ENCODE data around the gene DTWD1.
"Not testable (repeated sequence)": the region's sequence is repeated elsewhere in the genome, so short reads cannot be mapped to it uniquely, and the experiment has no call there.

DTWD1 gene

DNA sequence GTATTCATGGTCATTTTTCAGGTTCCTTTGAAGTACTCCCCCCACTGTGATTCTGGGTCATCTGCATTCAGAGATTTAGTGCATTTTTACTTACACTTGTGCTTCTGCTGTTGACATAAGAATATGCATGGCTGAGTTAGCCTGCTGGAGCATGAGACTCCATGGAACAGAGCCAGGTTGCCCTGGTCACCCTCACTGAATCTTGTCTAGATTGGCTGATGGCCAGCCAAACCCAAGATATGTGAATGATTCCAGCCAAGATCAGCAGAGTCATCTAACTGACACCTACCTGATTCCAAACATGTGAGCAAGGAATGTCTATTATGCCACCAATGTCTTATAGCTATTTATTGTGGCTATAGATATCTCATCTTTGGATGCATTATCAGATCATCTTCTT is 25.1 kb downstream of the DTWD1 start:
- Histone ChIP-seq H3K27me3 (ENCODE audit: control insufficient read depth, insufficient read depth, low read length) (no peaks in the 10 kb centered on the region), H3K9me3 (ENCODE audit: control insufficient read depth, insufficient read depth, low read length) (no peaks in the 10 kb centered on the region), H3K9ac (ENCODE audit: low read depth, low read length) (no peak overlapping the region), H3K4me3 (ENCODE audit: low read depth, low read length) (no peak overlapping the region), H3K27ac (ENCODE audit: low read depth, low read length) (no peak overlapping the region), H3K4me1 (ENCODE audit: control insufficient read depth, insufficient read depth, low read length) (peaks cover 15% of the 10 kb centered on the region), H3K36me3 (ENCODE audit: control insufficient read depth, insufficient read depth, low read length) (peaks cover 4% of the 10 kb centered on the region)

DNA sequence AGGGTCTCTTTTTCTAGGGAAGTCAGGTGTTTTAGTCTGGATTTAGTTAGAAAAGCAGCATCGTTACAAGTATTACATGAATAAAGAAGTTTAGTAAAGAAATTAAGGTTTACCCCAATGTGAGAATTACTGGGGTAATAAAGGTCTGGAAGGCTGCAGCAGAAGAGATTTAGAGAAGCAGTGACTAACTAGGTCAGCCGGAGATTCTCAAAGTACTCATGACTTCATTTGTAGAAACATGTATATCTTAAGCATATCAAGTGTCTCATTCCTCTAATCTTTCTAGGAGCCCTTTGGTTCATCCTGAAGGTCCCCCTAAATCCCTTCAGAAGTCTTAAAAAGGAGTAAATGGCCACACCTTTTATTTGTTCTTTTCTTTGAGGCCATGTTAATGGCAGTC is 26.0 kb downstream of the DTWD1 start:
- peaks cover 15% of the 10 kb centered on the region for H3K4me1 ChIP-seq (ENCODE audit: control insufficient read depth, insufficient read depth, low read length)
- peaks cover 4% of the 10 kb centered on the region for H3K36me3 ChIP-seq (ENCODE audit: control insufficient read depth, insufficient read depth, low read length)
- no peaks in the 10 kb centered on the region for H3K9me3 ChIP-seq (ENCODE audit: control insufficient read depth, insufficient read depth, low read length)
- H3K27ac ChIP-seq (ENCODE audit: low read depth, low read length) = no peak overlapping the region
- no peak overlapping the region for H3K9ac ChIP-seq (ENCODE audit: low read depth, low read length)
- H3K4me3 ChIP-seq (ENCODE audit: low read depth, low read length) = no peak overlapping the region
- no peaks in the 10 kb centered on the region for H3K27me3 ChIP-seq (ENCODE audit: control insufficient read depth, insufficient read depth, low read length)

DNA sequence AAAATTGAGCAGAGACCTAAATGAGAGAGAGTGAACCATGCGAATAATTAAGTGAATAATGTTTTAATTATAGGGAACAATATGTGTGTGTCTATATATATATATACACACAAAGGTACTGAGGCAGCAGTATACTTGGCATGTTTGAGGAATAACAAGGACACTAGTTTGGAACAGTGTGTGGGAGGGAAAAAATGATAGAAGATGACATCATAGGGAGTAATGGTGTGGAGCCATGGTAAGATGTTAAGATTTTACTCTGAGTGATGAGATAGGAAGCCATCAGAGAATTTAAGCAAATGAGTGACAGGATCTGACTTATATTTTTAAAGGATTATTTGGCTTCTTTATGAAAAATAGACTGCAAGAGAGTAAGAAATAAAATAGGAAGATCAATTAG is 29.1 kb downstream of the DTWD1 start:
- Histone ChIP-seq H3K9me3 (ENCODE audit: control insufficient read depth, insufficient read depth, low read length) (peaks cover 14% of the 10 kb centered on the region), H3K9ac (ENCODE audit: low read depth, low read length) (no peak overlapping the region), H3K4me3 (ENCODE audit: low read depth, low read length) (no peak overlapping the region), H3K27ac (ENCODE audit: low read depth, low read length) (no peak overlapping the region), H3K27me3 (ENCODE audit: control insufficient read depth, insufficient read depth, low read length) (no peaks in the 10 kb centered on the region), H3K36me3 (ENCODE audit: control insufficient read depth, insufficient read depth, low read length) (no peaks in the 10 kb centered on the region), H3K4me1 (ENCODE audit: control insufficient read depth, insufficient read depth, low read length) (0 out of 2 replicates have a peak, but pooled peaks cover 1% of the 10 kb centered on the region)

DNA sequence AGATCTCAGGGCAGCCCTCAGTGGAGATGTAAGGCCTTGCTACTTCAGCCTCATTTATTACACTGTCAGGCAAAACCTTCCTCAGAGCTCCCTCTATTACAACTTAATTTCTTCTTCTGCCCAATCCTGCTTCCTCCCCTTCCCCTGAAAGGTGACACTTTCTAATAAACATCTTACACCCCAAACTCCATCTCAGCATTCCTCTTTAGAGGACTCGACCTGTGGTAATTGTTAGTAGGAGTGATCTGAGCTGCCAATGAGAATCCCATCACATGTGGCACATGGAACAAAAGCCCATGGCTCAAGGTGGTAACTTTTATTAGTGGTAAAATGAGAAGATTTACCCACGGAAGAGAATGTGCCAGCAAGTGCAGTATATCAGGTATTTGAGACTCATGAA is 29.8 kb downstream of the DTWD1 start:
- no peaks in the 10 kb centered on the region for H3K36me3 ChIP-seq (ENCODE audit: control insufficient read depth, insufficient read depth, low read length)
- H3K27ac ChIP-seq (ENCODE audit: low read depth, low read length) = no peak overlapping the region
- no peaks in the 10 kb centered on the region for H3K27me3 ChIP-seq (ENCODE audit: control insufficient read depth, insufficient read depth, low read length)
- no peak overlapping the region for H3K4me3 ChIP-seq (ENCODE audit: low read depth, low read length)
- peaks cover 14% of the 10 kb centered on the region for H3K9me3 ChIP-seq (ENCODE audit: control insufficient read depth, insufficient read depth, low read length)
- H3K9ac ChIP-seq (ENCODE audit: low read depth, low read length) = no peak overlapping the region
- H3K4me1 ChIP-seq (ENCODE audit: control insufficient read depth, insufficient read depth, low read length) = no peaks in the 10 kb centered on the region

DNA sequence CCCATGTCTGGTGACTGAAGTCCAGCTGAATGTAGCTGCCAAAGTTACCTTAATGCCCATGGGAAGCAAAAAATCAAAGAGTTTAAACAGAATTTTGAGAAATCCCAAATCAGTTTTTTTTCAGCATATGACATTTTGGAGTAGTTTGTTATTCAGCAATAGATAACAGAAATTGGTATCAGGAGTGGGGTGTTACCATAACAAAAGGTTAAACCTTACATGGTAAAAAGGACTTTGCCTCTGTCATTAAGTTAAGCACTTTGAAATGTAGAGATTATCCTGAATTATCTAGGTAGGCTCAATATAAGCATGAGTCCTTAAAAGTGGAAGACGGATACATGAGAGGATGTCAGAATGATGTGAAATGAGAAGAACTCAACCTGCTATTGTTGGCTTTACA is 32.1 kb downstream of the DTWD1 start:
- H3K36me3 ChIP-seq (ENCODE audit: control insufficient read depth, insufficient read depth, low read length) = no peaks in the 10 kb centered on the region
- no peaks in the 10 kb centered on the region for H3K27me3 ChIP-seq (ENCODE audit: control insufficient read depth, insufficient read depth, low read length)
- H3K9me3 ChIP-seq (ENCODE audit: control insufficient read depth, insufficient read depth, low read length) = peaks cover 14% of the 10 kb centered on the region
- no peak overlapping the region for H3K27ac ChIP-seq (ENCODE audit: low read depth, low read length)
- H3K4me3 ChIP-seq (ENCODE audit: low read depth, low read length) = no peak overlapping the region
- no peaks in the 10 kb centered on the region for H3K4me1 ChIP-seq (ENCODE audit: control insufficient read depth, insufficient read depth, low read length)
- H3K9ac ChIP-seq (ENCODE audit: low read depth, low read length) = no peak overlapping the region

DNA sequence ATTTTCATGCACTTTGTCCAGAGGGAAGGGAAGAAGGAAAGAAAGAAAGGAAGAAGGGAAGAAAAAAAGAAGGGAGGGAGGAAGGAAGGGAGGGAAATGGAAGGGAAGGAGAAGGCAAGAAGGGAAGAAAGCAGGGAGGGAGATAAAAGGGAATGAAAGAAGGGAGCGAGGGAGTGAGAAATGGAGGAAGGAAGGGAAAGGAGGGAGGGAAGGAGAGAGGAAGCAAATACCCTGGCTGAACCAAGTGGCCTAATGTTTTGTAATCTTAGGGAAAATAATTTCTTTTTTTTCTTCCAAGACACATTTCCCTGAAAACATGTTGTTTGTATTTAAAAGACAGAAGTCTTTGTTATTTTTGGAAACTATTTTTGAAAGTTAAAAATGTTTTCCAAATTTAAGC is 35.9 kb downstream of the DTWD1 start:
- Histone ChIP-seq H3K27me3 (ENCODE audit: control insufficient read depth, insufficient read depth, low read length) (no peaks in the 10 kb centered on the region), H3K9ac (ENCODE audit: low read depth, low read length) (no peak overlapping the region), H3K9me3 (ENCODE audit: control insufficient read depth, insufficient read depth, low read length) (peaks cover 14% of the 10 kb centered on the region), H3K27ac (ENCODE audit: low read depth, low read length) (no peak overlapping the region), H3K4me3 (ENCODE audit: low read depth, low read length) (no peak overlapping the region), H3K36me3 (ENCODE audit: control insufficient read depth, insufficient read depth, low read length) (no peaks in the 10 kb centered on the region), H3K4me1 (ENCODE audit: control insufficient read depth, insufficient read depth, low read length) (no peaks in the 10 kb centered on the region)

DNA sequence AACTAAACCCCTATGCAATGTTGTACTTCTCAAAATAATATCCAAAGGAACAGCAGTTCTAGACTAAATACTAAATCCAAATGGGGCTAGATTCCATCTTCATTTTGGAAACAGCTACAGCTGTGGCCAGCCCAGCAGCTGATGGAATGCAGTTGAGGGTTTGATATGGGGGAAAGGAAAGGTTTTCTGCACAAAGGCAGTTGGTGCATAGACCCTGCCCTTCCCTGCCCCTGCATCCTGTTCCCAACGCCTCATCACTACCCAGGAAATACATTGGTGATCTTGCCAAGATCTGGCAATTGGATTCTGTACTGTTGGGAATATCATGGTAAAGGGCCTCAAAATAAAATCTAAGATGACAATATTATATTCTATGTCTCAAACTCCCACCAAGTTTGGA is 43.9 kb downstream of the DTWD1 start:
- Histone ChIP-seq H3K4me3 (ENCODE audit: low read depth, low read length) (no peak overlapping the region), H3K36me3 (ENCODE audit: control insufficient read depth, insufficient read depth, low read length) (no peaks in the 10 kb centered on the region), H3K27me3 (ENCODE audit: control insufficient read depth, insufficient read depth, low read length) (no peaks in the 10 kb centered on the region), H3K27ac (ENCODE audit: low read depth, low read length) (no peak overlapping the region), H3K9me3 (ENCODE audit: control insufficient read depth, insufficient read depth, low read length) (no peaks in the 10 kb centered on the region), H3K9ac (ENCODE audit: low read depth, low read length) (no peak overlapping the region), H3K4me1 (ENCODE audit: control insufficient read depth, insufficient read depth, low read length) (peaks cover 4% of the 10 kb centered on the region; the same call in 1 of the 2 replicates)

DNA sequence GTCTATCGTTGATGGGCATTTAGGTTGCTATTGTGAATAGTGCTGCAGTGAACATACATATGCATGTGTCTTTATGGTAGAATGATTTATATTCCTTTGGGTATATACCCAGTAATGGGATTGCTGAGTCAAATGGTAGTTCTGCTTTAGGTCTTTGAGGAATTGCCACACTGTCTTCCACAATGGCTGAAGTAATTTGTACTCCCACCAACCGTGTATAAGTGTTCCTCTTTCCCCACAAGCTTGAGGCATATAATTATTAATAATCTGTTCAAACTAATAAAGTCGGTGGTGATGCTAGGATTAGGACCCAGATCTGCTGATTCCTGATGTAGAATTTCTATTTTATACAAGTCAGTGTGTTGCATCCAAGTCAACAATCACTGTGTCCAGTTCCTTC is 45.6 kb downstream of the DTWD1 start:
- H3K27me3 ChIP-seq (ENCODE audit: control insufficient read depth, insufficient read depth, low read length); H3K9me3 ChIP-seq (ENCODE audit: control insufficient read depth, insufficient read depth, low read length); H3K9ac ChIP-seq (ENCODE audit: low read depth, low read length); H3K27ac ChIP-seq (ENCODE audit: low read depth, low read length); H3K36me3 ChIP-seq (ENCODE audit: control insufficient read depth, insufficient read depth, low read length); H3K4me3 ChIP-seq (ENCODE audit: low read depth, low read length): not testable (repeated sequence)
- peaks cover 12% of the 10 kb centered on the region; the same call in 1 of the 2 replicates for H3K4me1 ChIP-seq (ENCODE audit: control insufficient read depth, insufficient read depth, low read length)

DNA sequence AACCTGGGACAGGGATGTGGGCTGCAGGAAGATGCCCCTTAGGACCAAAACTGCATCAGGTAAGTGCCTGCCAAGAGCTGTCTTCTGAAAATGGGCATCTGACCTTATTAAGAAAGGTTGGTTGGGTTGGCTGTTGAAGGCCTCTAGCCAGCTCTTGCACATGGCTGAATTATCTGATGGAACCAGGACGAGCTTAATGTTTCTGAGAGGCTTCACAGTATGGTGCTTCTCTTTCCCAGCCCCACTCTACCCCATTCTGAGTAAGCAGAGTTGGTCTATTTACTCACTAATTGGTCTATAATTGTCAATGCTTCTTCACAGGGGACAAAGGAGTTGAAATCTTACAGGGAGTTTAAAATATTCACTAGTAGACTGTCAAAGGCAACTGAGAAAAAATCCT is 48.4 kb downstream of the DTWD1 start:
- Histone ChIP-seq H3K4me3 (ENCODE audit: low read depth, low read length) (no peak overlapping the region), H3K4me1 (ENCODE audit: control insufficient read depth, insufficient read depth, low read length) (peaks cover 14% of the 10 kb centered on the region), H3K27ac (ENCODE audit: low read depth, low read length) (no peak overlapping the region), H3K9me3 (ENCODE audit: control insufficient read depth, insufficient read depth, low read length) (no peaks in the 10 kb centered on the region), H3K9ac (ENCODE audit: low read depth, low read length) (no peak overlapping the region), H3K36me3 (ENCODE audit: control insufficient read depth, insufficient read depth, low read length) (no peaks in the 10 kb centered on the region), H3K27me3 (ENCODE audit: control insufficient read depth, insufficient read depth, low read length) (no peaks in the 10 kb centered on the region)

DNA sequence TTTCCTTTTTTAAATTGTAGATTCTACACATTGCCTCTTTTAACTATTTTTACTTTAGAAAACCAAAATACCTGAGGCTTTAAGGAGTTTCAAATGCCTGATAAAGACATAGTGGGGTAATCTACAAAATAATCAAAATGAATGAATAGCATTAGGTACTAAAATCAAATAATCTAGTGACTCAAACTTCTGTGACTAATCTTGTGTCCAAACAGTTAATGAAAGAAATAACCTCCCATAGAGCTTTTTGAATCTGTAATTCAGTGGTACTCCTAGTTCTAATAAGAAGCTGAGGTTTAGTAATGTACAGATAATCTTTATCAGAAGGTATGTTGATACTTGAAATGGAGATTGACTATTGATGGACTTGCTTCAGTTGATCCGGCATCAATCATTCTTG is 53.0 kb downstream of the DTWD1 start:
- Histone ChIP-seq H3K27me3 (ENCODE audit: control insufficient read depth, insufficient read depth, low read length) (no peaks in the 10 kb centered on the region), H3K36me3 (ENCODE audit: control insufficient read depth, insufficient read depth, low read length) (no peaks in the 10 kb centered on the region), H3K4me3 (ENCODE audit: low read depth, low read length) (no peak overlapping the region), H3K27ac (ENCODE audit: low read depth, low read length) (no peak overlapping the region), H3K9ac (ENCODE audit: low read depth, low read length) (no peak overlapping the region), H3K4me1 (ENCODE audit: control insufficient read depth, insufficient read depth, low read length) (peaks cover 23% of the 10 kb centered on the region), H3K9me3 (ENCODE audit: control insufficient read depth, insufficient read depth, low read length) (no peaks in the 10 kb centered on the region)

DNA sequence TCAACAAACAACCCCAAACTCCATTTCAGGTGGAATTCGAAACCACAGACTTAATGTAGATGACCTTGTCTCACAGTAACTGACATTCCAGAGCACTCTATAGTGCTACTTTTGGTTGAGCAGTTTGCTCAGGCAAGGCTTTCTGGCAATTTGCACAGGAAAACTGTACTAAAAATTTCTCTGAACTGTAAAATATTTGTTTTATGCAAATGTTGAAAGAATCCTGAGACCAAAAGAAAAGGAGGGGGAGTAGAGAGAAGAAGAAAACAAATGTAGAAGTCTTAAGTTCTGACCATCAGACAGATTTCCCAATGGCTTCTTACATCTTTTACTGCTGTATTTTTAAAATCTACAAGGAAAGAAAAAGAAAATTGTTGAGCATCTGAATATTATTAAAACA is 53.5 kb downstream of the DTWD1 start:
- no peaks in the 10 kb centered on the region for H3K27me3 ChIP-seq (ENCODE audit: control insufficient read depth, insufficient read depth, low read length)
- no peaks in the 10 kb centered on the region for H3K36me3 ChIP-seq (ENCODE audit: control insufficient read depth, insufficient read depth, low read length)
- no peaks in the 10 kb centered on the region for H3K9me3 ChIP-seq (ENCODE audit: control insufficient read depth, insufficient read depth, low read length)
- H3K4me3 ChIP-seq (ENCODE audit: low read depth, low read length) = no peak overlapping the region
- H3K27ac ChIP-seq (ENCODE audit: low read depth, low read length) = no peak overlapping the region
- H3K4me1 ChIP-seq (ENCODE audit: control insufficient read depth, insufficient read depth, low read length) = peaks cover 23% of the 10 kb centered on the region
- H3K9ac ChIP-seq (ENCODE audit: low read depth, low read length) = no peak overlapping the region

DNA sequence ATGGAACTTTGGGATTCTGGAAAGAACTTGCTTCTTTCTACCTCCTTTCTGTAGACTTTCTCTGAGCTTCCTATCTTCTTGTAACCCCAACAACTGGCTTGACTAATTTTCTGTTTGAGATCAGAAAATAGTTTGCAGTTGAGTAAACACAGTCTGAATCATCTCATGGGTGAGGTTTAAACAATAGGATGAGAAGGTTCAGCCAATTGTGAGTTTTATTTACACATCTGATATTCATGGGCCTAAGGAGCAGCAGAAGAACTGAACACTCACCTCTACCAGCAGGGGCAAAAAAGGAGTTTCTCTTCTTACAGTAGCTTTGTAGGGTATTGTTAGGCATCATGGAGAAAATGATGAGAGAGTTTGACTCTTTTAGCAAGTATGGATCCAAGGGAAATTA is 54.2 kb downstream of the DTWD1 start:
- no peaks in the 10 kb centered on the region for H3K36me3 ChIP-seq (ENCODE audit: control insufficient read depth, insufficient read depth, low read length)
- H3K4me1 ChIP-seq (ENCODE audit: control insufficient read depth, insufficient read depth, low read length) = peaks cover 16% of the 10 kb centered on the region
- H3K9ac ChIP-seq (ENCODE audit: low read depth, low read length) = no peak overlapping the region
- no peaks in the 10 kb centered on the region for H3K9me3 ChIP-seq (ENCODE audit: control insufficient read depth, insufficient read depth, low read length)
- no peak overlapping the region for H3K27ac ChIP-seq (ENCODE audit: low read depth, low read length)
- H3K27me3 ChIP-seq (ENCODE audit: control insufficient read depth, insufficient read depth, low read length) = no peaks in the 10 kb centered on the region
- H3K4me3 ChIP-seq (ENCODE audit: low read depth, low read length) = no peak overlapping the region
